A549 (cell line): ENCODE results near the gene ST8SIA3. TPM values are rescaled to one million over a fixed set of nuclear protein-coding genes. Genes with fewer than 3 reads are reported as not detected.

Experiments
- ATAC-seq, 2 experiments: fragments of 200-7000 bp in 1 of 2; fragments of >200 bp in 1 of 2; cut with Nextera tagmentation in 1 of 2; cut with Tn5 transposase in 1 of 2; 3 replicates each; pipeline versions ENCODE4 v1.8.0 to v1.9.1; 2018 to 2020; ENCODE audit warnings: mild to moderate bottlenecking in 1 of 2, moderate library complexity in 1 of 2
- CTCF ChIA-PET: fragments of 300-600 bp; sonication (Branson Sonifier 250); formaldehyde crosslinking; extraction: SDS; loops from one replicate; lab custom pipeline; 2021; ENCODE audit warnings: antibody characterized with exemption, inconsistent platforms; lab: Yijun Ruan, JAX
- POLR2A ChIA-PET: fragments of 350-600 bp; formaldehyde crosslinking; extraction: SDS; loops from one replicate; lab custom pipeline; 2021; ENCODE audit warnings: antibody characterized with exemption, inconsistent platforms; lab: Yijun Ruan, JAX
- DNase-seq, 2 experiments: peaks; one replicate each; pipeline versions ENCODE4 v3.0.0 to v3.0.0-alpha.2; 2011 to 2016; ENCODE audit warnings: low read depth in 1 of 2, low spot score in 1 of 2
- FAIRE-seq: peaks from 2 replicates; lab custom pipeline; 2011; peaks lifted over from hg19 to GRCh38; lab: Jason Lieb, UNC
- H3K27ac ChIP-seq, 2 experiments: fragments of >200 bp; sonication (Bioruptor Twin); formaldehyde crosslinking; 3 replicates each; pipeline ENCODE4 v1.5.1; 2016 to 2017
- H3K4me1 ChIP-seq: fragments of >200 bp; sonication (Bioruptor Twin); formaldehyde crosslinking; 3 replicates; pipeline ENCODE4 v1.6.1; 2016
- H3K4me2 ChIP-seq: fragments of >200 bp; sonication (Bioruptor Twin); formaldehyde crosslinking; 3 replicates; pipeline ENCODE4 v1.6.1; 2016
- H3K4me3 ChIP-seq: fragments of >200 bp; sonication (Bioruptor Twin); formaldehyde crosslinking; 3 replicates; pipeline ENCODE4 v1.5.1; 2016
- H3K9me3 ChIP-seq: fragments of >200 bp; sonication (Bioruptor Twin); formaldehyde crosslinking; 3 replicates; pipeline ENCODE4 v1.6.1; 2016
- CEBPB ChIP-seq, 2 experiments: fragments of >200 bp in 1 of 2; sonication (Bioruptor Twin) in 1 of 2; formaldehyde crosslinking in 1 of 2; IDR thresholded peaks; 2 replicates each; pipeline ENCODE4 v1.6.1; 2012 to 2016
- EHF ChIP-seq: fragments of 250-450 bp; sonication (Bioruptor Pico); IDR thresholded peaks from 2 replicates; pipeline ENCODE4 v1.5.0; 2020; ENCODE audit warnings: mild to moderate bottlenecking
- ELK1 ChIP-seq: fragments of 150-350 bp; IDR thresholded peaks from 2 replicates; pipeline ENCODE4 v1.6.1; 2014; ENCODE audit warnings: low read depth, mild to moderate bottlenecking, low read length
- EP300 ChIP-seq, 2 experiments: fragments of >200 bp; sonication (Bioruptor Twin); formaldehyde crosslinking; IDR thresholded peaks; 2 replicates in 1 of 2; 3 replicates in 1 of 2; pipeline ENCODE4 v1.6.1; 2016 to 2017
- ESRRA ChIP-seq: fragments of 150-350 bp; IDR thresholded peaks from 2 replicates; pipeline ENCODE4 v1.6.1; 2014; ENCODE audit warnings: mild to moderate bottlenecking, low read length, borderline replicate concordance
- FOSB ChIP-seq: fragments of 250-450 bp; sonication (Bioruptor Pico); IDR thresholded peaks from 2 replicates; pipeline ENCODE4 v1.5.0; 2020; ENCODE audit warnings: mild to moderate bottlenecking, moderate library complexity
- FOSL2 ChIP-seq, 2 experiments: fragments of 450-650 bp in 1 of 2; fragments of >200 bp in 1 of 2; sonication (Bioruptor Twin) in 1 of 2; formaldehyde crosslinking; IDR thresholded peaks; 2 replicates each; pipeline versions ENCODE4 v1.5.0 to v1.6.1; 2016 to 2020; ENCODE audit warnings: mild to moderate bottlenecking in 1 of 2, moderate library complexity in 1 of 2
- GATA3 ChIP-seq: IDR thresholded peaks from 2 replicates; pipeline ENCODE4 v1.6.1; 2012; ENCODE audit warnings: borderline replicate concordance
- HDAC2 ChIP-seq: fragments of 200-600 bp; sonication (generic); IDR thresholded peaks from 2 replicates; pipeline ENCODE4 v1.6.1; 2016
- HOXA7 ChIP-seq: fragments of 250-450 bp; sonication (Bioruptor Pico); IDR thresholded peaks from 2 replicates; pipeline ENCODE4 v1.5.0; 2020; ENCODE audit warnings: mild to moderate bottlenecking, moderate library complexity
- HOXB5 ChIP-seq: fragments of 250-450 bp; sonication (Bioruptor Pico); IDR thresholded peaks from 2 replicates; pipeline ENCODE4 v1.5.0; 2020; ENCODE audit warnings: mild to moderate bottlenecking, moderate library complexity
- JUNB ChIP-seq: fragments of >200 bp; sonication (Bioruptor Twin); formaldehyde crosslinking; IDR thresholded peaks from 2 replicates; pipeline ENCODE4 v1.6.1; 2016
- KDM1A ChIP-seq: fragments of 200-600 bp; sonication (generic); IDR thresholded peaks from 2 replicates; pipeline ENCODE4 v1.6.1; 2016; ENCODE audit warnings: low read depth, mild to moderate bottlenecking
- NFE2L2 ChIP-seq: fragments of 150-350 bp; conservative IDR thresholded peaks from 2 replicates; pipeline ENCODE4 v1.6.1; 2014; ENCODE audit warnings: low read length
- NPAS2 ChIP-seq: fragments of 250-450 bp; sonication (Bioruptor Pico); IDR thresholded peaks from 2 replicates; pipeline ENCODE4 v1.8.0; 2022; ENCODE audit warnings: mild to moderate bottlenecking, moderate library complexity, borderline replicate concordance
- PBX3 ChIP-seq: IDR thresholded peaks from 2 replicates; pipeline ENCODE4 v1.6.1; 2012
- PHF8 ChIP-seq: fragments of 200-600 bp; sonication (generic); IDR thresholded peaks from 2 replicates; pipeline ENCODE4 v1.6.1; 2016; ENCODE audit warnings: low read depth, mild to moderate bottlenecking, antibody characterized with exemption, moderate library complexity, borderline replicate concordance
- POLR2A ChIP-seq: IDR thresholded peaks from 2 replicates; pipeline ENCODE4 v1.6.1; 2012; ENCODE audit warnings: mild to moderate bottlenecking, low read length
- RCOR1 ChIP-seq: fragments of 150-350 bp; IDR thresholded peaks from 2 replicates; pipeline ENCODE4 v1.6.1; 2014; ENCODE audit warnings: antibody characterized with exemption, low read length, low read depth
- RFX5 ChIP-seq: fragments of 450-650 bp; IDR thresholded peaks from 2 replicates; pipeline ENCODE4 v1.7.1; 2014; ENCODE audit warnings: antibody characterized with exemption, mild to moderate bottlenecking, moderate library complexity
- ZC3H11A ChIP-seq: fragments of 450-650 bp; IDR thresholded peaks from 2 replicates; pipeline ENCODE4 v1.6.1; 2014; ENCODE audit warnings: antibody characterized with exemption, mild to moderate bottlenecking
- ZFP36 ChIP-seq: fragments of 450-650 bp; IDR thresholded peaks from 2 replicates; pipeline ENCODE4 v1.6.1; 2014; ENCODE audit warnings: borderline replicate concordance; ENCODE audit not compliant: partially characterized antibody
- ZNF302 ChIP-seq: fragments of 250-450 bp; sonication (Bioruptor Pico); IDR thresholded peaks from 2 replicates; pipeline ENCODE4 v1.9.0; 2021; ENCODE audit warnings: inconsistent platforms, mild to moderate bottlenecking, moderate library complexity
- ZSCAN20 ChIP-seq: fragments of 250-450 bp; sonication (Bioruptor Pico); IDR thresholded peaks from 2 replicates; pipeline ENCODE4 v1.8.0; 2022; ENCODE audit warnings: mild to moderate bottlenecking, moderate library complexity
- WGBS: methylation state at CpG from one replicate; pipeline ENCODE4 v1.1.6; 2017; ENCODE audit errors: missing lambda C conversion rate; 5-methylcytosine and 5-hydroxymethylcytosine counted together
- polyA plus RNA-seq, 4 experiments: library from polyadenylated mRNA; depleted of rRNA in 3 of 4; stranded (reverse); fragments of >200 nt; fragmentation: RNase III in 1 of 4; extraction: RNeasy Plus Mini Kit Qiagen cat#74134 plus additional on column Dnase treatment in 1 of 4; gene quantifications; 2 replicates in 3 of 4; 3 replicates in 1 of 4; pipeline ENCODE4 v1.2.3, GENCODE V29; 2011 to 2017
- TF ChIP-seq, protein P1 (sequence below): IDR thresholded peaks from 2 replicates; pipeline ENCODE4 v1.6.1; 2012; ENCODE audit warnings: low read depth, borderline replicate concordance
- TF ChIP-seq, protein P2 (sequence below): fragments of >200 bp; sonication (Bioruptor Twin); formaldehyde crosslinking; IDR thresholded peaks from 2 replicates; pipeline ENCODE4 v1.6.1; 2016

The ST8SIA3 gene
- polyA plus RNA-seq, 2 of the 4 experiments (the other 2 are of a cell fraction), result not detected

GRCh38 chr18:57311472-57311871 is 40.9 kb upstream of the ST8SIA3 start (continued):
- no peak for TF ChIP-seq ZNF302
- no peak for TF ChIP-seq ZSCAN20 (CRISPR knock-in tag)
- no peak for TF ChIP-seq ESRRA
- no peak for TF ChIP-seq HOXA7
- TF ChIP-seq GATA3, result no peak
- no peak for TF ChIP-seq PHF8
- TF ChIP-seq FOSL2 (IDR thresholded peaks at IDR 0.05), result no peak
- TF ChIP-seq FOSL2 (CRISPR knock-in tag; IDR thresholded peaks at IDR 0.05), result no peak
- TF ChIP-seq RFX5, result no peak

- CTCF ChIA-PET, result no interaction called here
- no peak overlapping the region for H3K4me2 ChIP-seq
- POLR2A ChIA-PET, result no interaction called here
These were observed 39.8 kb upstream of the ST8SIA3 start for GRCh38 chr18:57312346-57313144.

GRCh38 chr18:57320603-57321002 is 31.8 kb upstream of the ST8SIA3 start:
- Histone ChIP-seq H3K27ac (no peak overlapping the region), H3K4me1 (no peaks in the 10 kb centered on the region), H3K4me3 (no peak overlapping the region), H3K4me2 (no peak overlapping the region), H3K9me3 (no peaks in the 10 kb centered on the region; the same call in 2 of the 3 replicates)
- ChIA-PET POLR2A (no interaction called here), CTCF (interaction anchor here (1.5 kb wide), 1 partner anchor 19 kb away, joined by 3 read pairs; no protein-coding TSS in a partner anchor)
- TF ChIP-seq ZC3H11A, result no peak
- TF ChIP-seq FOSB (CRISPR knock-in tag), result no peak
- TF ChIP-seq ZSCAN20 (CRISPR knock-in tag), result no peak
- TF ChIP-seq POLR2A, result no peak
- TF ChIP-seq, protein P1, sequence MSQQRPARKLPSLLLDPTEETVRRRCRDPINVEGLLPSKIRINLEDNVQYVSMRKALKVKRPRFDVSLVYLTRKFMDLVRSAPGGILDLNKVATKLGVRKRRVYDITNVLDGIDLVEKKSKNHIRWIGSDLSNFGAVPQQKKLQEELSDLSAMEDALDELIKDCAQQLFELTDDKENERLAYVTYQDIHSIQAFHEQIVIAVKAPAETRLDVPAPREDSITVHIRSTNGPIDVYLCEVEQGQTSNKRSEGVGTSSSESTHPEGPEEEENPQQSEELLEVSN, result no peak
- TF ChIP-seq RCOR1, result no peak
- TF ChIP-seq HDAC2, result no peak
- TF ChIP-seq HOXB5 (CRISPR knock-in tag), result no peak
- TF ChIP-seq CEBPB (IDR thresholded peaks at IDR 0.05), result no peak
- no peak for TF ChIP-seq ELK1
- TF ChIP-seq NPAS2 (CRISPR knock-in tag), result no peak
- TF ChIP-seq KDM1A, result no peak
- no peak for TF ChIP-seq ESRRA
- TF ChIP-seq ZFP36, result no peak
- TF ChIP-seq PBX3, result no peak
- no peak for TF ChIP-seq EP300 (IDR thresholded peaks at IDR 0.05)
- 17% methylated on average over 2 of the region's 2 CpGs for WGBS
- DNase-seq (no peak), FAIRE-seq (no peak), ATAC-seq (no peak)

More at GRCh38 chr18:57312346-57313144, 39.8 kb upstream of the ST8SIA3 start:
- no peak overlapping the region for H3K27ac ChIP-seq
- no peak overlapping the region for H3K4me3 ChIP-seq
- H3K4me1 ChIP-seq, result no peaks in the 10 kb centered on the region
- WGBS, result 30% methylated on average over 3 of the region's 3 CpGs
- DNase-seq (no peak), ATAC-seq (no peak), FAIRE-seq (no peak)
- no peak for TF ChIP-seq NFE2L2
- no peak for TF ChIP-seq CEBPB (IDR thresholded peaks at IDR 0.05)
- TF ChIP-seq, protein P2, sequence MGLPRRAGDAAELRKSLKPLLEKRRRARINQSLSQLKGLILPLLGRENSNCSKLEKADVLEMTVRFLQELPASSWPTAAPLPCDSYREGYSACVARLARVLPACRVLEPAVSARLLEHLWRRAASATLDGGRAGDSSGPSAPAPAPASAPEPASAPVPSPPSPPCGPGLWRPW, result no peak
- TF ChIP-seq EHF (CRISPR knock-in tag), result no peak
- TF ChIP-seq JUNB, result no peak
- H3K9me3 ChIP-seq, result no peaks in the 10 kb centered on the region; the same call in 2 of the 3 replicates
